ENCODE data around the gene VAV2. TPM values are rescaled to one million over a fixed set of nuclear protein-coding genes. Genes with fewer than 3 reads are reported as not detected.
A peak's percentile ranks its signal among the peaks of the same experiment; 100 is the strongest.

Gene VAV2
- total RNA-seq (2014; rRNA removed; shearing (Covaris generic)) = 10.6 and 11.0 TPM in 2 replicates
- 23.2 and 27.8 TPM in 2 replicates for total RNA-seq (2022)
- percentile 54 among the genes with signal in this experiment for Bru-seq, nascent RNA
- percentile 59 among the genes with signal in this experiment for BruChase-seq, experiment 1, labeled RNA remaining after a 6-hour chase
- BruChase-seq, experiment 2, labeled RNA remaining after a 2-hour chase = percentile 56 among the genes with signal in this experiment
- long read RNA-seq, full-length matches to known transcripts = 8 of 25 reads
- long read RNA-seq, partial matches to known transcripts = 9 of 25 reads
- long read RNA-seq, other reads (novel, unspliced or antisense) = 8 of 25 reads

GRCh38 chr9:133991964-133992779 lies at the start of gene VAV2:
Gene VAV2, minus strand, starts transcription at chr9:133992324. Its CDS starts 46 bp downstream, at chr9:133992278.
- ChIA-PET POLR2A (interaction anchor here (1.0 kb wide), 1 partner anchor 36 kb away, joined by 3 read pairs; no protein-coding TSS in a partner anchor), CTCF (ENCODE audit: unreplicated experiment) (no interaction called here)
- H2AFZ ChIP-seq (ENCODE audit: low read length) = peak within 1 kb of the TSS; percentile 65
- no peaks in the 10 kb centered on the region for H3K9me2 ChIP-seq (ENCODE audit: insufficient read depth, low read length)
- no peaks in the 10 kb centered on the region for H3K36me3 ChIP-seq (ENCODE audit: insufficient read depth, low read length)
- peaks cover 3% of the 10 kb centered on the region; the same call in 1 of the 2 replicates for H4K20me1 ChIP-seq (ENCODE audit: insufficient read depth, low read length)
- no peak for TF ChIP-seq CTCF (conservative IDR thresholded peaks at IDR 0.05; ENCODE audit: low read length)
- no peak for TF ChIP-seq EZH2phosphoT487 (IDR thresholded peaks at IDR 0.05; ENCODE audit: borderline replicate concordance, low read depth, low read length)
- H3K4me2 ChIP-seq (ENCODE audit: low read length) = peak within 1 kb of the TSS; percentile 98
- intact Hi-C loops (cut with micrococcal nuclease; ENCODE audit: unreplicated experiment) = loop anchor here (1.0 to 5.0 kb wide), 4 partner anchors 37 to 115 kb away; no protein-coding TSS in a partner anchor
- H3K9me3 ChIP-seq (ENCODE audit: low read length) = no peaks in the 10 kb centered on the region
- DNase-seq (ENCODE audit: low spot score) = peak; percentile 60
- H3K4me1 ChIP-seq (ENCODE audit: insufficient read depth, low read length, poor library complexity, severe bottlenecking) = peaks cover 25% of the 10 kb centered on the region
- no TSS peak for BruUV-seq (replicated peaks)
- H3K4me3 ChIP-seq (ENCODE audit: low read depth, low read length, poor library complexity, severe bottlenecking) = peak within 1 kb of the TSS; percentile 88
- H3K27ac ChIP-seq (ENCODE audit: low read depth, low read length, poor library complexity, severe bottlenecking) = peak within 1 kb of the TSS; percentile 16
- 0 out of 2 replicates have a peak, but pooled peaks cover 6% of the 10 kb centered on the region for H3K79me2 ChIP-seq (ENCODE audit: insufficient read depth, low read depth, low read length)

- TF ChIP-seq EZH2phosphoT487 (IDR thresholded peaks at IDR 0.05; ENCODE audit: borderline replicate concordance, low read depth, low read length) (no peak), CTCF (conservative IDR thresholded peaks at IDR 0.05; ENCODE audit: low read length) (no peak)
- Histone ChIP-seq H4K20me1 (ENCODE audit: insufficient read depth, low read length) (no peaks in the 10 kb centered on the region), H3K27ac (ENCODE audit: low read depth, low read length, poor library complexity, severe bottlenecking) (no peak overlapping the region), H3K9me3 (ENCODE audit: low read length) (no peaks in the 10 kb centered on the region), H3K79me2 (ENCODE audit: insufficient read depth, low read depth, low read length) (no peaks in the 10 kb centered on the region), H3K36me3 (ENCODE audit: insufficient read depth, low read length) (no peaks in the 10 kb centered on the region), H3K4me2 (ENCODE audit: low read length) (no peak overlapping the region), H3K4me3 (ENCODE audit: low read depth, low read length, poor library complexity, severe bottlenecking) (no peak overlapping the region), H3K9me2 (ENCODE audit: insufficient read depth, low read length) (no peaks in the 10 kb centered on the region), H2AFZ (ENCODE audit: low read length) (no peak overlapping the region), H3K4me1 (ENCODE audit: insufficient read depth, low read length, poor library complexity, severe bottlenecking) (no peaks in the 10 kb centered on the region)
- intact Hi-C loops (cut with micrococcal nuclease; ENCODE audit: unreplicated experiment) = no loop called here
- no peak for DNase-seq (ENCODE audit: low spot score)
- BruUV-seq (replicated peaks) = no TSS peak
- POLR2A ChIA-PET = no interaction called here
- CTCF ChIA-PET (ENCODE audit: unreplicated experiment) = no interaction called here
Measured at GRCh38 chr9:134041649-134041962, 49.5 kb upstream of the VAV2 start.
